Thyroid gland (tissue), 4 donors: ENCODE measurements around the gene IL12B.

ENCODE experiments used
- CTCF ChIP-seq, 6 experiments: fragments of 200-600 bp in 3 of 6; fragments of 450-650 bp in 3 of 6; sonication (generic) in 3 of 6; IDR thresholded peaks; one replicate each; pipeline ENCODE4 v1.5.1; 2016 to 2019; ENCODE audit warnings: antibody characterized with exemption in 6 of 6, mild to moderate bottlenecking in 2 of 6, inconsistent platforms in 1 of 6, moderate library complexity in 1 of 6
- POLR2A ChIP-seq, 2 donors: fragments of 450-650 bp; IDR thresholded peaks; one replicate each; pipeline ENCODE4 v1.6.1; 2017; ENCODE audit warnings: antibody characterized with exemption in 2 of 2, mild to moderate bottlenecking in 2 of 2, moderate library complexity in 1 of 2

GRCh38 chr5:159333545-159333925 lies 3.2 kb upstream of the IL12B start:
- TF ChIP-seq CTCF (IDR thresholded peaks at IDR 0.05) (no peak), POLR2A (IDR thresholded peaks at IDR 0.05) (no peak)
